HFFc6 (cell line): Measurements from ENCODE around the gene S1PR2. TPM values are rescaled to one million over a fixed set of nuclear protein-coding genes. Genes with fewer than 3 reads are reported as not detected.

Experiments
- DNase-seq: peaks from one replicate; pipeline ENCODE4 v3.0.0-alpha.2; 2018
- H3K27ac Mint-ChIP-seq: 2 replicates; pipeline ENCODE4 v1.8.0; 2020; ENCODE audit warnings: mild to moderate bottlenecking, mixed read lengths
- H3K27me3 Mint-ChIP-seq: 2 replicates; pipeline ENCODE4 v1.8.0; 2021; ENCODE audit warnings: mild to moderate bottlenecking, moderate library complexity, mixed read lengths; ENCODE audit not compliant: insufficient read depth
- H3K36me3 Mint-ChIP-seq: 2 replicates; pipeline ENCODE4 v1.8.0; 2021; ENCODE audit warnings: low read depth, mixed read lengths
- H3K4me1 Mint-ChIP-seq: 2 replicates; pipeline ENCODE4 v1.8.0; 2020; ENCODE audit warnings: low read depth, mixed read lengths
- H3K4me3 Mint-ChIP-seq: 2 replicates; pipeline ENCODE4 v1.8.0; 2020; ENCODE audit warnings: mild to moderate bottlenecking, moderate library complexity, mixed read lengths
- H3K9me3 Mint-ChIP-seq: 2 replicates; pipeline ENCODE4 v1.8.0; 2020; ENCODE audit warnings: mild to moderate bottlenecking, mixed read lengths
- total RNA-seq, 6 experiments: library from RNA; stranded (reverse); fragmentation: NEBNext Ultra II Directional; extraction: Animal tissue kit (Norgen Biotek cat#: 25700); gene quantifications; 2 replicates in 1 of 6; 3 replicates in 5 of 6; pipeline ENCODE4 v1.2.3, GENCODE V29; 2021
- TF ChIP-seq, protein P1 (sequence below): fragments of 200-600 bp; sonication (generic); IDR thresholded peaks from 2 replicates; pipeline ENCODE4 v1.5.0; 2021; ENCODE audit warnings: antibody characterized with exemption, mild to moderate bottlenecking

The S1PR2 gene
- total RNA-seq, 6 experiments from 2014 or later = 16.8 to 22.0 (median 20.5) TPM

GRCh38 chr19:10226021-10226375 lies 5.1 kb downstream of the S1PR2 start:
- H3K4me1 Mint-ChIP-seq = peaks cover 20% of the 10 kb centered on the region
- H3K27me3 Mint-ChIP-seq = no peaks in the 10 kb centered on the region; the same call in 1 of the 2 replicates
- H3K9me3 Mint-ChIP-seq = no peaks in the 10 kb centered on the region
- peak overlapping the region; percentile 83 for H3K4me3 Mint-ChIP-seq
- TF ChIP-seq, protein P1, sequence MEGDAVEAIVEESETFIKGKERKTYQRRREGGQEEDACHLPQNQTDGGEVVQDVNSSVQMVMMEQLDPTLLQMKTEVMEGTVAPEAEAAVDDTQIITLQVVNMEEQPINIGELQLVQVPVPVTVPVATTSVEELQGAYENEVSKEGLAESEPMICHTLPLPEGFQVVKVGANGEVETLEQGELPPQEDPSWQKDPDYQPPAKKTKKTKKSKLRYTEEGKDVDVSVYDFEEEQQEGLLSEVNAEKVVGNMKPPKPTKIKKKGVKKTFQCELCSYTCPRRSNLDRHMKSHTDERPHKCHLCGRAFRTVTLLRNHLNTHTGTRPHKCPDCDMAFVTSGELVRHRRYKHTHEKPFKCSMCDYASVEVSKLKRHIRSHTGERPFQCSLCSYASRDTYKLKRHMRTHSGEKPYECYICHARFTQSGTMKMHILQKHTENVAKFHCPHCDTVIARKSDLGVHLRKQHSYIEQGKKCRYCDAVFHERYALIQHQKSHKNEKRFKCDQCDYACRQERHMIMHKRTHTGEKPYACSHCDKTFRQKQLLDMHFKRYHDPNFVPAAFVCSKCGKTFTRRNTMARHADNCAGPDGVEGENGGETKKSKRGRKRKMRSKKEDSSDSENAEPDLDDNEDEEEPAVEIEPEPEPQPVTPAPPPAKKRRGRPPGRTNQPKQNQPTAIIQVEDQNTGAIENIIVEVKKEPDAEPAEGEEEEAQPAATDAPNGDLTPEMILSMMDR = no peak
- no peak for DNase-seq
- peaks cover 9% of the 10 kb centered on the region; the same call in 1 of the 2 replicates for H3K36me3 Mint-ChIP-seq
- peak overlapping the region; percentile 98 for H3K27ac Mint-ChIP-seq

- H3K27me3 Mint-ChIP-seq = no peaks in the 10 kb centered on the region; the same call in 1 of the 2 replicates
- no peaks in the 10 kb centered on the region for H3K9me3 Mint-ChIP-seq
- H3K4me3 Mint-ChIP-seq = no peak overlapping the region
- no peak for DNase-seq
- TF ChIP-seq, protein P1 = no peak
- H3K27ac Mint-ChIP-seq = no peak overlapping the region
- peaks cover 9% of the 10 kb centered on the region; the same call in 1 of the 2 replicates for H3K36me3 Mint-ChIP-seq
- H3K4me1 Mint-ChIP-seq = peaks cover 13% of the 10 kb centered on the region
Observed at GRCh38 chr19:10224337-10224736, 6.8 kb downstream of the S1PR2 start.

DNA sequence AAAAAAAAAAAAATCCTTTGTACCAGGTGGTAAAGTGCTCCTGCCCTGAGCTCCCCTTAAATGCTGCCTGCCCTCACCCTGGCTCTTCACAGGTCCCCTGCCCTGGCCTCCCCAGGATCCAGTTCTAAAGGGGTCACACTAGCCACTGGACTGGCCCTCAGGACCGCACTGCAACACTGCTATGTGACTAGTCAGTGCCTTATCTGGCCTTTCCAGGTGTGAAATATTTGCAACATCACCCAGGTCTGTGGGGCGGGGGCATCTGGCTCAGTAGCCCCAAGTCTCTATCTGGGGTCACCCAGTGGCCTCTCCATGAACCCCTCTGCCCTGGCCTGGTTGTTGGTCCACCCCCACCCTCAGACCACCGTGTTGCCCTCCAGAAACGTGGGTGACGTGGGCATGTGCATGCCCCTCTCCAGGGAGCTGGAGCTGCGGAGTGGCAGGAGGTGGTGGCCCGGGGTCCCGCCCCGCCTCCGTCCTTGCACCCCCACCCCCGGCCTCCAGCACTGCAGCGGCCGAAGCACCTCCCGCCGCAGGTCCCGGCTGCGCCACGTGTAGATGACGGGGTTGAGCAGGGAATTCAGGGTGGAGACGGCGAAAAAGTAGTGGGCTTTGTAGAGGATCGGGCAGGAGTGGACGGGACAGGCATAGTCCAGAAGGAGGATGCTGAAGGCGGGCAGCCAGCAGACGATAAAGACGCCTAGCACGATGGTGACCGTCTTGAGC lies 7.5 kb downstream of the S1PR2 start:
- DNase-seq = no peak
- no peak overlapping the region for H3K27ac Mint-ChIP-seq
- peaks cover 9% of the 10 kb centered on the region; the same call in 1 of the 2 replicates for H3K36me3 Mint-ChIP-seq
- H3K4me3 Mint-ChIP-seq = no peak overlapping the region
- peaks cover 13% of the 10 kb centered on the region for H3K4me1 Mint-ChIP-seq
- H3K27me3 Mint-ChIP-seq = peaks cover 1% of the 10 kb centered on the region; the same call in 1 of the 2 replicates
- TF ChIP-seq, protein P1 = no peak
- no peaks in the 10 kb centered on the region for H3K9me3 Mint-ChIP-seq

DNA sequence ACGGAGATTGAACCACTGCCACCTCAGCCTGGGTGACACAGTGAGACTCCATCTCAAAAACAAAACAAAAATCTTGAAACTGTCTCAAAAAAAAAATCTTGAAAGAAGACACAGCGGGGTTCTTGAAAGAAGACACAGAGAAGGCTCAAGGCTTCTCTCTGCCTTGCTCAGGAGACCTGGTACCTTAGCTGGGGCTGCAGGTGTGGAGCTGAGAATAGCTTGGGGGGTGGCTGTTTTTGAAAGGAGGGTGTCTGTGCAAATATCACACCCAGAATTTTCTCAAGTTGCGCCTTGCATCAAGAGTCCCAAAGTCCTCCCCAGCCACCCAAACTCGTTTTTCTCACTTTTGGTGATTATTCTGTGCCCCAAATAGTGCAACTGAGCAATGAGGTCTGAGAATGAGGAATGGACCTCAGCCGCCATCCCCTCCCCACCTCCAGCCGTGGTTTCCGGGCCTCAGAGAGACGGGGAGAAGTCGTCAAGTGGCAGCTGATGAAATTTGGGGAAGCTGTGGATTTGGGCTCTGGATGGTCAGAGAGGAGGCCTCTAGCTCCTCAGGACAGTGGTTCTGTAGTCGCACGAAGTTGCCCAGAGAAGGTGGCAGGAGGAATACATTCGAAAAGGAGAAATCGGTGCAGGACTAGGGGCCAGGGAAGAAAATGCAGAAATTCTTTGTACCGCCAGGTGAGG lies 8.8 kb downstream of the S1PR2 start:
- peaks cover 13% of the 10 kb centered on the region for H3K4me1 Mint-ChIP-seq
- H3K27ac Mint-ChIP-seq = no peak overlapping the region
- no peak overlapping the region for H3K4me3 Mint-ChIP-seq
- no peaks in the 10 kb centered on the region for H3K9me3 Mint-ChIP-seq
- peaks cover 9% of the 10 kb centered on the region; the same call in 1 of the 2 replicates for H3K36me3 Mint-ChIP-seq
- no peak for DNase-seq
- TF ChIP-seq, protein P1 = no peak
- H3K27me3 Mint-ChIP-seq = peaks cover 1% of the 10 kb centered on the region; the same call in 1 of the 2 replicates

DNA sequence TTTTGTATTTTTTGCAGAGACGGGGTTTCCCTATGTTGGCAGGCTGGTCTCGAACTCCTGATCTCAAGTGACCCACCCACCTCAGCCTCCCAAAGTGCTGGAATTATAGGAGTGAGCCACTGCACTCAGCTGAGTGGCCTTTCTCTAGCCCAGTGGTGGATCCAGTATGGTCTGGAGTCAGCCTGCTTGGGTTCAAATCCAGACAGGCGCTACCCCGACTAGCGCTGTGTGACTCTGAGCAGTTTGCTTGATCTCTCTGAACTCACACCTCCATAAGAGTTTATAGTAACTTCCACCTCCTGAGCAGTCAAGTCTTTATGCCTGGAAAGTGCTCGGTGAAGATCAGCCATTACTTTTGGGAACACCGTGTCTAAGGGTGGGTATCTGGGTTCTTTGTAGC lies 10.4 kb downstream of the S1PR2 start:
- no peak overlapping the region for H3K27ac Mint-ChIP-seq
- TF ChIP-seq, protein P1 = no peak
- no peak for DNase-seq

More for the DNA sequence above, 10.4 kb downstream of the S1PR2 start:
- Mint-ChIP-seq H3K4me3 (no peak overlapping the region), H3K27me3 (peaks cover 1% of the 10 kb centered on the region; the same call in 1 of the 2 replicates), H3K9me3 (no peaks in the 10 kb centered on the region), H3K4me1 (peaks cover 2% of the 10 kb centered on the region), H3K36me3 (peaks cover 9% of the 10 kb centered on the region; the same call in 1 of the 2 replicates)
